Hair follicle dermal papilla cell (primary cell): ENCODE results near the gene ARCN1. TPM values are rescaled to one million over a fixed set of nuclear protein-coding genes. Genes with fewer than 3 reads are reported as not detected.

Experiments
- small RNA-seq: library from RNA; depleted of rRNA; stranded (forward); fragments of <200 nt; gene quantifications from one replicate; pipeline ENCODE3, GENCODE V24; 2012
- total RNA-seq: library from RNA; depleted of rRNA; stranded (reverse); fragments of >200 nt; gene quantifications from 2 replicates; pipeline ENCODE4 v1.2.3, GENCODE V29; 2012

ARCN1 gene
- 203 and 210 TPM in 2 replicates for total RNA-seq

DNA sequence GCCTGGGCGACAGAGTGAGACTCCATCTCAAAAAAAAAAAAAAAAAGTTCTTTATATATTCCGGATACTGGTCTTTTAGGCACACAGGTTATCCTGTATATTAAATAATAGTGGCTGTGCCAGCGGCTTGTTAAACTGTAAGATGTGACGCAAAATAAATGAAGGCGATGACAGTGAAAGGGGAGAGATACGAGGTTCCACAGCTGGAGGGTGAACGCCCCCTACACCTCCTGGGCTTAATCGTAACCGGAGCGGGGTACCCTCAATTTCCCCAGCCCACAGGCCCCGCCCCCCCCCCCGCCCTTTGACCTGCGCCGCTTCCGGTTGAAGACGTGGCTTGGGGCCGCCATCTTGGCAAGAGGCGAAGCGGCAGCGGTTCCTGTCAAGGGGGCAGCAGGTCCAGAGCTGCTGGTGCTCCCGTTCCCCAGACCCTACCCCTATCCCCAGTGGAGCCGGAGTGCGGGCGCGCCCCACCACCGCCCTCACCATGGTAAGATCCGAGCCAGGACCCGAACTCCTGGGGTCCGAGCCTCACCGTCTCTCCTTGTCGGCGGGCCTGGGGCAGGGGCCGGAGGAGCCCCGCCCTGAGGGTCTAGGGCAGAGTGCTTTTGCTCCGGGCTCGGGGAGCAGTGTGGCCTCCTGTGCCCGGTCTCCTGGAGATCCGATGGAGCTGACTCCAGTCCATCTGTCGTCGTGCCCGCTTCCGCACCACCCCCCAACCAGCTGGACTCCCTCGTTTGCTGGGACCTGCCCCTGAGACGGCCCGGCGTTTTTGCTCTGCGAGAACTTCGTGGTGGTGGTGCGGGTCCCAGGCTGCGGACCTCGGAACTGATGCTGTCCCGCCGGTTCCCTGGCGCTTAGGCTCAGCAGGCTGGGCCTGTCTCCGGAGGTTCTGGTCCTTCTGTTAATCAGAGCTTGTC lies at the start of gene ARCN1:
TSS of gene ARCN1 (plus strand) at position 349 of the 920 bp plus-strand sequence. CDS start at position 488, 139 bp downstream.

DNA sequence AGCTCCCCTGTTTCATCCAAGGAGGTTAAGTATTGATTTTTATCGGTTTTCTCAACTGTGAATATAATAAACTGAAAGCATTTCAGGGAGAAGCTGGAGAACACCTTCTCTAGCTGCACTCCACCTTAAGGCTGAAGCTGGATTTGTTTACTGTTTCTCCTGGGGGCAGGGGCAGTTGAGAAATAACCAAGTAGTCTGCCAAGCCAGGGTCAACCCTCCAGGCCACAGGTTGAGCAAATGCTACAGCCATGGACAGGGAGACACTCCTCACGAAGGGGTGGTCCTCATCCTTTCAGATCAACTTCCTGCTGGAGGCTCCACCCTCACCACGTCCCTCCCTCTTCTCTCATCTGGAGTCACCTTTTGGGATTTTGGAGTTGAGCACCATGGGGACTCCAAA lies 45.1 kb upstream of the ARCN1 start, which contains the start of gene TTC36:
TSS of gene TTC36 (plus strand) at position 366 of the 400 bp plus-strand sequence. CDS start at position 387, 21 bp downstream.

DNA sequence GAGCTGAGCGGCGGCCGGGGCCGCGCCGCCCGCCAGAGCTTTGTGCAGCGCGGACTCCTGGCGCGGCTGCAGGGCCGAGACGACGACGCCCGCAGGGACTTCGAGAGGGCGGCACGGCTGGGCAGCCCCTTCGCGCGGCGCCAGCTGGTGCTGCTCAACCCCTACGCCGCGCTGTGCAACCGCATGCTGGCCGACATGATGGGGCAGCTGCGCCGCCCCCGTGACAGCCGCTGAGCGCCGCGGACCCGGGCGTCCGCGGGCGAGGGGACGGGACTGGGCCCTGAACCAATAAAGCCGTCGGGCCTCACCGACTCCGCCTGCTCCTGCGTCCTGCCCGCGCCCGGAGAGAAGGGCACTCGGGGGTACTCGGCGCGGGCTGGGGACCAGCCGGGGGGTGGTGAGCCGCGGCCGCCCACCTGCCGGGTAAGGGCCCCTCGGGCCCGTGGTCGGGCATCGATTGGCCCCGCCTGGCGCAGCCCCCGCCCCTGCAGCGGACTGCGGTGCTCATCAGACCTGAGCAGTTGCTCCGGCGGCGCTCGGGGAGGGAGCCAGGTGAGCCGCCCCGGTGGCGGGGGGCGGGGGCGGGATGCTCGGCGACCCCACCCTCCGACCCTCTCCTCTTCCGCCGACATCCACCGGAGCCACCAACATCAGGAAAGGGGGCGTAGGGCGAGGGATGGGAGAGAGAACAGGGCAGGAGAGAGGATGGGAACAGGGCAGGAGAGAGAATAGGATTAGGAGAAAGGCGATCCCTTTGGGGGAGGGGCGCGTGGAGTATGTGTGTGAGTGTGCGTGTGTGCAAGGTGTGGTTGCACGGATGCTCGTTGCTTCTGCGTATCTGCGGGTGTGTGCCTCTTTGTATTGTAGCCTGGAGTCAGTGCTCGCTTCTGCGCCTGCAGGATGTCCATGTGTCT lies 41.3 kb upstream of the ARCN1 start, which contains the start of gene TMEM25:
TSS of gene TMEM25 (plus strand) at position 510 of the 914 bp plus-strand sequence. CDS start 610 bp downstream, outside the sequence.

GRCh38 chr11:118607401-118608359 lies 35.5 kb downstream of the ARCN1 start, which contains the start of gene PHLDB1:
TSS of gene PHLDB1 (plus strand) at chr11:118607615. CDS start at chr11:118613837, 6,222 bp downstream.

Small RNAs within 50 kb of the gene (small RNA-seq; reads per million reads assigned to genes)
- gene RNU6-1157P, result not detected

Other genes starting within 250 kb of the ARCN1 start
- not detected in 2 replicates for gene CD3D, start 229.7 kb upstream of the ARCN1 start, total RNA-seq
- gene CD3G, start 228.1 kb upstream of the ARCN1 start, total RNA-seq, result not detected in 2 replicates
- 62.4 and 66.4 TPM in 2 replicates for gene UBE4A, start 212.8 kb upstream of the ARCN1 start, total RNA-seq
- gene ATP5MG, start 170.8 kb upstream of the ARCN1 start, total RNA-seq, result 18.2 and 24.9 TPM in 2 replicates
- gene KMT2A, start 135.9 kb upstream of the ARCN1 start, total RNA-seq, result 35.8 and 44.9 TPM in 2 replicates
- gene TTC36, start 44.9 kb upstream of the ARCN1 start, total RNA-seq, result 0.24 and 1.3 TPM in 2 replicates
- gene TMEM25, start 41.2 kb upstream of the ARCN1 start, total RNA-seq, result 27.7 and 29.0 TPM in 2 replicates
- 28.1 and 28.7 TPM in 2 replicates for gene IFT46, start 6.5 kb upstream of the ARCN1 start, total RNA-seq
- gene PHLDB1, start 35.2 kb downstream of the ARCN1 start, total RNA-seq, result 135 and 140 TPM in 2 replicates
- gene TREH, start 107.2 kb downstream of the ARCN1 start, total RNA-seq, result not detected in 2 replicates
- gene DDX6, start 218.8 kb downstream of the ARCN1 start, total RNA-seq, result 160 and 166 TPM in 2 replicates